HCT116 (cell line): ENCODE measurements around the gene THSD4. TPM values are rescaled to one million over a fixed set of nuclear protein-coding genes. Genes with fewer than 3 reads are reported as not detected.

Experiments
- ATAC-seq: fragments of 200-7000 bp; cut with Tn5 transposase; 2 replicates; pipeline ENCODE4 v1.9.1; 2020; ENCODE audit warnings: mild to moderate bottlenecking, moderate library complexity
- BruUV-seq: library from RNA; stranded (reverse); fragments of 400-500 nt; replicated peaks from 2 replicates; lab custom pipeline; 2021; lab: Mats Ljungman, UMichigan
- CTCF ChIA-PET: fragments of 300-600 bp; sonication (Branson Sonifier 250); formaldehyde crosslinking; loops from one replicate; lab custom pipeline; 2021; ENCODE audit warnings: antibody characterized with exemption; lab: Charles Lee
- POLR2A ChIA-PET: fragments of 300-600, 350-600 bp; sonication (Branson Sonifier 250); formaldehyde crosslinking; loops from one replicate; lab custom pipeline; 2021; ENCODE audit warnings: antibody characterized with exemption; lab: Charles Lee
- RAD21 ChIA-PET, 2 experiments: fragments of 300-600 bp; sonication (Branson Sonifier 250); formaldehyde crosslinking; loops; one replicate each; lab custom pipeline; 2023; ENCODE audit warnings: low total read pairs in 2 of 2; ENCODE audit not compliant: uncharacterized antibody in 2 of 2, unreplicated experiment in 2 of 2, low non-redundant PET in 1 of 2; lab: Charles Lee
- DNase-seq: peaks from one replicate; pipeline ENCODE4 v3.0.0-alpha.2; 2010; ENCODE audit warnings: low read depth, low spot score
- H2AFZ ChIP-seq: fragments of 200-600 bp; shearing (Covaris generic), sonication (generic); 2 replicates; pipeline ENCODE4 v1.6.1; 2017; ENCODE audit warnings: low read depth, mixed run types, mixed read lengths, antibody characterized with exemption, low read length; ENCODE audit not compliant: poor library complexity, severe bottlenecking
- H3K27ac ChIP-seq: 2 replicates; pipeline ENCODE4 v1.5.1; 2012; ENCODE audit warnings: low read depth, low read length
- H3K27me3 ChIP-seq: fragments of 200-600 bp; sonication (generic); 2 replicates; pipeline ENCODE4 v1.6.1; 2016; ENCODE audit warnings: mixed run types, low read length, mixed read lengths; ENCODE audit not compliant: insufficient read depth
- H3K36me3 ChIP-seq, 2 experiments: fragments of 200-500 bp in 1 of 2; fragments of 200-600 bp in 1 of 2; sonication (Bioruptor generic) in 1 of 2; sonication (generic) in 1 of 2; 2 replicates each; pipeline versions ENCODE4 v1.5.1 to v1.6.1; 2014 to 2016; ENCODE audit warnings: low read length in 2 of 2, inconsistent platforms in 1 of 2, mixed read lengths in 1 of 2, mixed run types in 1 of 2; ENCODE audit not compliant: insufficient read depth in 2 of 2, control insufficient read depth in 1 of 2
- H3K4me1 ChIP-seq, 2 experiments: fragments of 200-600 bp in 1 of 2; sonication (generic) in 1 of 2; 2 replicates each; pipeline versions ENCODE4 v1.5.1 to v1.6.1; 2012 to 2017; ENCODE audit warnings: low read length in 2 of 2, inconsistent platforms in 1 of 2, mild to moderate bottlenecking in 1 of 2, mixed read lengths in 1 of 2, mixed run types in 1 of 2, moderate library complexity in 1 of 2; ENCODE audit not compliant: insufficient read depth in 2 of 2, control insufficient read depth in 1 of 2
- H3K4me2 ChIP-seq: fragments of 200-600 bp; sonication (generic); 2 replicates; pipeline ENCODE4 v1.6.1; 2017; ENCODE audit warnings: mixed run types, low read length, mixed read lengths
- H3K4me3 ChIP-seq, 2 experiments: fragments of 200-600 bp in 1 of 2; sonication (generic) in 1 of 2; replicated peaks in 1 of 2; 2 replicates each; pipeline ENCODE4 v1.5.1; 2011 to 2016; ENCODE audit warnings: low read length in 2 of 2, control low read depth in 1 of 2, low read depth in 1 of 2, mild to moderate bottlenecking in 1 of 2, mixed read lengths in 1 of 2, mixed run types in 1 of 2
- H3K79me2 ChIP-seq: fragments of 200-600 bp; sonication (generic); 2 replicates; pipeline ENCODE4 v1.6.1; 2017; ENCODE audit warnings: mild to moderate bottlenecking, mixed run types, low read length, moderate library complexity, mixed read lengths; ENCODE audit not compliant: insufficient read depth
- H3K9ac ChIP-seq: fragments of 200-600 bp; sonication (generic); 2 replicates; pipeline ENCODE4 v1.6.1; 2016; ENCODE audit warnings: low read length, mixed read lengths
- H3K9me2 ChIP-seq: fragments of 200-600 bp; sonication (generic), shearing (Covaris generic); 2 replicates; pipeline ENCODE4 v1.6.1; 2017; ENCODE audit warnings: mixed run types, mild to moderate bottlenecking, moderate library complexity; ENCODE audit not compliant: insufficient read depth
- H3K9me3 ChIP-seq, 2 experiments: fragments of 200-500 bp in 1 of 2; fragments of 200-600 bp in 1 of 2; sonication (Bioruptor generic) in 1 of 2; sonication (generic) in 1 of 2; 2 replicates each; pipeline ENCODE4 v1.6.1; 2014 to 2017; ENCODE audit warnings: low read length in 2 of 2, mixed read lengths in 2 of 2, inconsistent platforms in 1 of 2, low read depth in 1 of 2, mild to moderate bottlenecking in 1 of 2, mixed run types in 1 of 2, moderate library complexity in 1 of 2; ENCODE audit not compliant: control insufficient read depth in 1 of 2, insufficient read depth in 1 of 2
- H4K20me1 ChIP-seq: fragments of 200-600 bp; sonication (generic), shearing (Covaris generic); 2 replicates; pipeline ENCODE4 v1.6.1; 2017; ENCODE audit warnings: mixed run types, mild to moderate bottlenecking, moderate library complexity; ENCODE audit not compliant: insufficient read depth
- ATF3 ChIP-seq: IDR thresholded peaks from 2 replicates; pipeline ENCODE4 v1.6.1; 2012
- FOSL1 ChIP-seq: IDR thresholded peaks from 2 replicates; pipeline ENCODE4 v1.6.1; 2012; ENCODE audit warnings: low read depth
- MAX ChIP-seq: IDR thresholded peaks from 2 replicates; pipeline ENCODE4 v1.6.1; 2012
- POLR2A ChIP-seq: IDR thresholded peaks from 2 replicates; pipeline ENCODE4 v1.7.0; 2011; ENCODE audit warnings: borderline replicate concordance; ENCODE audit not compliant: insufficient read depth, insufficient read length; ENCODE audit errors: extremely low read depth
- SRF ChIP-seq: IDR thresholded peaks from 2 replicates; pipeline ENCODE4 v1.6.1; 2012; ENCODE audit warnings: low read depth
- ZFX ChIP-seq: fragments of 450-650 bp; IDR thresholded peaks from 2 replicates; pipeline ENCODE4 v1.6.1; 2017
- intact Hi-C: fragments of 100-400 bp; cut with micrococcal nuclease; formaldehyde crosslinking; loops from 2 replicates; pipeline ENCODE4 v1.10.0; 2022
- total RNA-seq: library from RNA; stranded (reverse); gene quantifications from one replicate; pipeline ENCODE4 v1.2.1, GENCODE V29; 2021; ENCODE audit not compliant: unreplicated experiment

The THSD4 gene
- total RNA-seq, 1 experiment from 2014 or later: 30.5 TPM

- H3K4me2 ChIP-seq: no peak overlapping the region
- no peak for ATAC-seq
- no peak overlapping the region for H3K27ac ChIP-seq
- no peaks in the 10 kb centered on the region for H3K27me3 ChIP-seq
- POLR2A ChIA-PET: no interaction called here
- DNase-seq: no peak
- TF ChIP-seq ZFX (no peak), POLR2A (no peak), ATF3 (no peak), FOSL1 (no peak)
- no peaks in the 10 kb centered on the region for H4K20me1 ChIP-seq
- no peak overlapping the region for H2AFZ ChIP-seq
- H3K4me3 ChIP-seq: no peak overlapping the region
- H3K36me3 ChIP-seq: no peaks in the 10 kb centered on the region
- peaks cover 33 to 34% of the 10 kb centered on the region in 2 experiments for H3K4me1 ChIP-seq
- BruUV-seq: no TSS peak
- no peaks in the 10 kb centered on the region for H3K79me2 ChIP-seq
- no peaks in the 10 kb centered on the region for H3K9me2 ChIP-seq
- H3K9me3 ChIP-seq: no peaks in the 10 kb centered on the region
- CTCF ChIA-PET: no interaction called here
- intact Hi-C loops: no loop called here
- no peak overlapping the region for H3K9ac ChIP-seq
- RAD21 ChIA-PET: no interaction called here
Measured at GRCh38 chr15:71279757-71280141, 164.5 kb downstream of the THSD4 start.

- H3K27ac ChIP-seq: no peak overlapping the region
- POLR2A ChIA-PET: no interaction called here
- H3K4me2 ChIP-seq: no peak overlapping the region
- TF ChIP-seq MAX (no peak), SRF (0 out of 2 replicates have a peak, but pooled peaks have one; percentile 36)
- TF ChIP-seq, all 23 proteins: peak for 1
- no peaks in the 10 kb centered on the region for H3K9me3 ChIP-seq
- H3K27me3 ChIP-seq: no peaks in the 10 kb centered on the region
- intact Hi-C loops: no loop called here
- ATAC-seq (no peak), DNase-seq (no peak)
- H3K36me3 ChIP-seq: no peaks in the 10 kb centered on the region
- no TSS peak for BruUV-seq
- no peaks in the 10 kb centered on the region for H4K20me1 ChIP-seq
- H2AFZ ChIP-seq: no peak overlapping the region
- H3K4me3 ChIP-seq: no peak overlapping the region
- ChIA-PET RAD21 (no interaction called here), CTCF (no interaction called here)
- H3K9me2 ChIP-seq: no peaks in the 10 kb centered on the region
- H3K4me1 ChIP-seq: peaks cover 29 to 30% of the 10 kb centered on the region in 2 experiments
- no peaks in the 10 kb centered on the region for H3K79me2 ChIP-seq
- H3K9ac ChIP-seq: no peak overlapping the region
Measured at GRCh38 chr15:71280206-71280605, 164.9 kb downstream of the THSD4 start.
